HFFc6 (cell line): ENCODE measurements around the gene BTBD7. TPM values are rescaled to one million over a fixed set of nuclear protein-coding genes. Genes with fewer than 3 reads are reported as not detected.

Source experiments
- DNase-seq: peaks from one replicate; pipeline ENCODE4 v3.0.0-alpha.2; 2018
- H3K27ac Mint-ChIP-seq: 2 replicates; pipeline ENCODE4 v1.8.0; 2020; ENCODE audit warnings: mild to moderate bottlenecking, mixed read lengths
- H3K27me3 Mint-ChIP-seq: 2 replicates; pipeline ENCODE4 v1.8.0; 2021; ENCODE audit warnings: mild to moderate bottlenecking, moderate library complexity, mixed read lengths; ENCODE audit not compliant: insufficient read depth
- H3K36me3 Mint-ChIP-seq: 2 replicates; pipeline ENCODE4 v1.8.0; 2021; ENCODE audit warnings: low read depth, mixed read lengths
- H3K4me1 Mint-ChIP-seq: 2 replicates; pipeline ENCODE4 v1.8.0; 2020; ENCODE audit warnings: low read depth, mixed read lengths
- H3K4me3 Mint-ChIP-seq: 2 replicates; pipeline ENCODE4 v1.8.0; 2020; ENCODE audit warnings: mild to moderate bottlenecking, moderate library complexity, mixed read lengths
- H3K9me3 Mint-ChIP-seq: 2 replicates; pipeline ENCODE4 v1.8.0; 2020; ENCODE audit warnings: mild to moderate bottlenecking, mixed read lengths
- CTCF ChIP-seq: fragments of 200-600 bp; sonication (generic); IDR thresholded peaks from 2 replicates; pipeline ENCODE4 v1.5.0; 2021; ENCODE audit warnings: antibody characterized with exemption, mild to moderate bottlenecking
- total RNA-seq, 6 experiments: library from RNA; stranded (reverse); fragmentation: NEBNext Ultra II Directional; extraction: Animal tissue kit (Norgen Biotek cat#: 25700); gene quantifications; 2 replicates in 1 of 6; 3 replicates in 5 of 6; pipeline ENCODE4 v1.2.3, GENCODE V29; 2021

BTBD7 gene
- total RNA-seq, 6 experiments from 2014 or later = 36.8 to 45.6 (median 40.0) TPM

GRCh38 chr14:93306812-93307211 is 26.0 kb downstream of the BTBD7 start:
- Mint-ChIP-seq H3K4me3 (no peak overlapping the region), H3K27ac (no peak overlapping the region), H3K4me1 (peaks cover 61% of the 10 kb centered on the region), H3K9me3 (no peaks in the 10 kb centered on the region), H3K27me3 (no peaks in the 10 kb centered on the region), H3K36me3 (no peaks in the 10 kb centered on the region)
- no peak for TF ChIP-seq CTCF
- no peak for DNase-seq

GRCh38 chr14:93305725-93306418 is 27.0 kb downstream of the BTBD7 start:
- DNase-seq = no peak
- H3K27me3 Mint-ChIP-seq = no peaks in the 10 kb centered on the region
- H3K27ac Mint-ChIP-seq = no peak overlapping the region; the same call in 1 of the 2 replicates
- H3K4me1 Mint-ChIP-seq = peaks cover 66% of the 10 kb centered on the region
- H3K36me3 Mint-ChIP-seq = no peaks in the 10 kb centered on the region
- no peak for TF ChIP-seq CTCF
- H3K9me3 Mint-ChIP-seq = no peaks in the 10 kb centered on the region
- no peak overlapping the region for H3K4me3 Mint-ChIP-seq

- Mint-ChIP-seq H3K4me3 (no peak overlapping the region), H3K27ac (peak overlapping the region; percentile 72; the same call in 1 of the 2 replicates), H3K4me1 (peaks cover 68% of the 10 kb centered on the region), H3K27me3 (no peaks in the 10 kb centered on the region), H3K9me3 (no peaks in the 10 kb centered on the region), H3K36me3 (no peaks in the 10 kb centered on the region)
- no peak for TF ChIP-seq CTCF
- peak; percentile 29 for DNase-seq
Observed at GRCh38 chr14:93304771-93305170, 28.1 kb downstream of the BTBD7 start.

GRCh38 chr14:93303659-93304058 is 29.2 kb downstream of the BTBD7 start:
- H3K27me3 Mint-ChIP-seq = no peaks in the 10 kb centered on the region
- H3K4me3 Mint-ChIP-seq = no peak overlapping the region
- H3K27ac Mint-ChIP-seq = peak overlapping the region; percentile 21; the same call in 1 of the 2 replicates
- no peak for DNase-seq
- H3K9me3 Mint-ChIP-seq = no peaks in the 10 kb centered on the region
- H3K36me3 Mint-ChIP-seq = no peaks in the 10 kb centered on the region
- H3K4me1 Mint-ChIP-seq = peaks cover 67% of the 10 kb centered on the region
- TF ChIP-seq CTCF = no peak

- TF ChIP-seq CTCF = no peak
- no peaks in the 10 kb centered on the region for H3K27me3 Mint-ChIP-seq
- peaks cover 67% of the 10 kb centered on the region for H3K4me1 Mint-ChIP-seq
- no peak for DNase-seq
- no peaks in the 10 kb centered on the region for H3K36me3 Mint-ChIP-seq
- no peak overlapping the region for H3K4me3 Mint-ChIP-seq
- H3K9me3 Mint-ChIP-seq = no peaks in the 10 kb centered on the region
- H3K27ac Mint-ChIP-seq = peak overlapping the region; percentile 71
Observed at GRCh38 chr14:93302688-93303581, 29.9 kb downstream of the BTBD7 start.
